GM18499 (cell line): Measurements from ENCODE around the gene GALNS.
A peak's percentile ranks its signal among the peaks of the same experiment; 100 is the strongest.
"Not testable (repeated sequence)": the region's sequence is repeated elsewhere in the genome, so short reads cannot be mapped to it uniquely, and the experiment has no call there.

Experiments
- ATAC-seq: cut with Tn5 transposase; IDR thresholded peaks from one replicate; pipeline ENCODE4 v1.9.1; 2021; ENCODE audit warnings: moderate number of reproducible peaks; ENCODE audit not compliant: insufficient read depth, unreplicated experiment

Gene GALNS

DNA sequence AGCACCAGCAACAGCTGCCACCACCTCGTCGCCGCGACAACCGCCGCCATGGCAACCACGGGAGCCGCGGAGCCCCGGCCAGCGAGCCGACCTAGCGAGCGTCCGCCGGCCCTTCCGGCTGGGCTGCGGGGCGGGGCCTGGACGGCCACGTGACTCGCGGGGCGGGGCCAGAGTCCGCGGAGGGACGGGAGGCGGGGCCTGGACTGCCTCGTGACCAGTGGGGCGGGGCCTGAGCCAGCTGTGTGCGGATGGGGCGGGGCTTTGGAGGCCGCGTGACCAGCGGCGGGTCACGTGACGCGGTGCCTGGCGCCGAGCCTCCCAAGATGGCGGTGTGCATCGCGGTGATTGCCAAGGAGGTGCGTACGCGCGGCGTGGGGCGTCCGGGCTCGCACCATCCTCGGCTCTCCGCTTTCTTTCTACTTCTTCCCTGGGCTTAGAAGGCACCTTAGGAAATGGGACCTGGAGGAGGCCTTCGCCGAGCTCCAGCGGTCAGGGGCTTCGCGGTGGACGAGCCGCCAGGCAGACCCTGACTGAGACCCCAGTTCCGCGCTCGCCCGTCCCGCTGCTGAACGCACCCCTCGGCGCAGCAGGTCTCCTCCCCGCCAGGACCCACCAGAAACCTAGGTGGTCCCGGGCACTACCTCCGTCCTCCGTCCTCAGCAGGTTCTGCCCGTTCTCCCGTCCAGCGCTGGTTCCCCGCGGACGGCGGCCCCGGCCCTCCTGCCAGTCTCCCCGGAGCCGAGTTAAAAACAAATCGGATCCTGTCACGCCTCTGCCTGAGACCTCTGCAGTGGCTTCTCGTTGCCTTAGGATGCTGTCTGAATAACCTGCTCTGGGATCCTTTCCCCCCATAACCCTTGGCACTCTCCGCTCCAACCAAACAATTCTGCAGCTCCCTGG is at the start of gene GALNS, which contains the start of gene TRAPPC2L:
Gene GALNS, minus strand, starts transcription at position 120 of the 900 bp plus-strand sequence. Its CDS starts 70 bp downstream, at position 50.
Gene TRAPPC2L, plus strand, starts transcription at position 300 of the 900 bp plus-strand sequence. Its CDS starts 24 bp downstream, at position 324.
- ATAC-seq = peak; percentile 60

DNA sequence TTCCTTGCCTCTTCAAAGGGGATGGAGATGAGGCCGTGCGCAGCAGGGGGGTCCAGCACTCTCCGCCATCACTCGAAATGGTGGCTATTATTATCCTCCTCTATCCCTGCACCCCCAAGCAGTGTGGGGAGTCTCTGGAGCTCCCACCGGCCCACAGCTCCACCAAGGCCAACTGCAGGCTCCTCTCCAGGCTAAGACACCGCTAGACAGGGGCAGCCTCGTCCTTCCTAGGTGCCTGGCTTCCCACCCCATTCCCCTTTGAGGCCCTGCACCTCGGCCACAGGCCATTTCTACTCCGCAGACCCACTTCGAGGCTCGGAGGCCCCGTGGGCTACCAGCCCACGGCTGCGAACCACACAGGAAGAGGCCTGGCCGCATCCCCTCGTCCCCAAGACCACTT is 49.3 kb upstream of the GALNS start:
- ATAC-seq = no peak

- no peak for ATAC-seq
Observed at GRCh38 chr16:88905563-88905962, 48.8 kb upstream of the GALNS start.

DNA sequence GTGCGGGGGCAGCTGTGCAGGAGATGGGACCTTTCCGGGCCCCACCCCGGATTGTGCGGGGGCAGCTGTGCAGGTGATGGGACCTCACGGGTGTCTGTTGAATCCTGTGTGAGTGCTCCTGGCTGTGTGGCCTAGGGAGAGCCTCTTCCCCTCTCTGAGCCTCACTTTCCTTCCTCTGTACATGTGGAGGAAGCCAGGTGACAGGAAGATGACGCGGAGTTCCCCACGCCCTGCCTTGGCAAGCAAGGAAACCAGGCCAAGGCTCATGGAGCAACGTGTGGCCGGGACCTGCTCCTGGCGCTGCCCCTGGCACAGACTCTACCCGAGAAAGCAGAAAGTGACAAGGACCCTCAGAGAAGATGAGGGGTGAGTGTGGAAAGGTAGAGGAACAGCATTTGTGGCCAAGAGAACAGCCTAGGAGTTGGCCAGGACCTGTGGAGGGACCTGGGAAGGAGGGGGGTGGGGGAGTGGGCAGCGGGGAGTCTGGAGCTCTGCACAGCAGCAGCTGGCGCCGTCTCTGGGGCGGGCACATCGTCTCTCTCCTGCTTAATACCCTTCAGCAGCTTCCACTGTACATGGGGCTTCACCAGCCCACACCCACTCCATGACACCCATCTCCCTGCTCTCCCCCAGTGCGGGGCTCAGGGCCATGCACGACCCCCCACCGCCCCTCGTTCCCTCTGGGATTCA is 48.1 kb upstream of the GALNS start:
- ATAC-seq = no peak

- no peak for ATAC-seq
Observed at GRCh38 chr16:88903267-88903666, 46.5 kb upstream of the GALNS start.

DNA sequence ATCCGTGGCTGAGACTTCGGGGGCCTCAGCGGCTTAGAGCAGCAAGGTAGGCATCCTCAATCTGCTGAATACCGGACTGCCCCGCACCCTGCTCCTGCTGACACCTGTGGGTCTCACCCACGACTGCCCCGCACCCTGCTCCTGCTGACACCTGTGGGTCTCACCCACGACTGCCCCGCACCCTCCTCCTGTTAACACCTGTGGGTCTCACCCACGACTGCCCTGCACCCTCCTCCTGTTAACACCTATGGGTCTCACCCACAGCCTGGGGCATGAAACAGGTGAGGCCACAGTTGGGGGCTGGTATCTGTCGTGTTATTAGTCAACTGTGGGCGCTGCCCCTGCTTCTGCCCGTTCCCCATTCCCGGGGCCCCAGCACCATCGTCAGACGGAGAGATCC is 46.0 kb upstream of the GALNS start:
- no peak for ATAC-seq

DNA sequence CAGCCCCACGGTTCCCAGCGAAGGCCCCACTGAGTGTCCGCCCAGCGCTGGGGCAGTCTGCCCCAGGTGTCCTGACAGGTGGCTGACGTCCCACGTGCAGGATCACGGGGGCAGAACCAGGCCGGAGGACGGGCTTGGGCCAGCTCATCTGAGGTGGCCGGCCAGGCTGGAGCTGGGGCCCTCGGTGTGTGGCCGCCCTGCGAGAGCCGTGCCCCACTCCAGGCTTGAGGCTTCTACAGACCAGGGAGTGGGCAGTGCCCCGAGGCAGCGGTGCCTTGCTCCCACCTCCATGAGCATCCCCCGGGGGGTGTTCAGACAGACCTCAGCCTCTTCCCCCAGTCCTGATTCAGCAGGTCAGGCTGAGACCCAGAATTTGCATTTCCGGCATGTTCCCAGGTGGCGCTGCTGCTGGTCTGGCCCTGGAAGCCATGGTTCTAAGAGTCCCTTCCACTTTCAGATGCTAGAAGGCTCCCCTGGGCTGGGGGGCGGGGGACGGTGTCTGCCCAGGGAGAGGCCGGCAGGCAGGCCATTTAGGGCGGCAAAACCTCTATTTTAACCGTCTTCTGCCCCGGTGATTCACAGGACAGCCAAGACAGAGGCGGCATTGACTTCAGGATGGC is 45.1 kb upstream of the GALNS start:
- no peak for ATAC-seq

DNA sequence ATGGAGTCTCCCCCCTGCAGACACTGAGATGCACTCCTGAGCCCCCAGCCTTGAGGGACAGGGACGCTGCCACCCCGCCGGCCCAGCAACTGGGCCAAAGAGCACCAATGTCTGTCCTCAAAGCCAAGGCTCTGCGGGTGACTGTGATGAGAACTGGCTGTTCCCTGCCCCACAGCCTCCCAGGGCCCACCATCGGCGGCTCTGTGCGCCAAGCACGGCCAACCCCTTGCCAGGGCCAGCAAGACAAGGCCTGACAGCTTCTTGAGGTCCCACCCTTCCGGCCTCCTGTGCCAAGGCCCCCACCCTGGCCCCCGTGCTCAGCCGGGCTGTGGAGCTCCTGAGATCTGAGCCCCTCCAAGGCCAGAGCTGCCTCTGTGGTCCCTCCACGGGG is 43.9 kb upstream of the GALNS start:
- ATAC-seq = no peak

- no peak for ATAC-seq
Observed at GRCh38 chr16:88899901-88900661, 43.3 kb upstream of the GALNS start.

- ATAC-seq = no peak
Observed at GRCh38 chr16:88897696-88898425, 41.1 kb upstream of the GALNS start.

- no peak for ATAC-seq
Observed at GRCh38 chr16:88896238-88897070, 39.7 kb upstream of the GALNS start.

GRCh38 chr16:88895335-88895734 is 38.6 kb upstream of the GALNS start:
- ATAC-seq = no peak

DNA sequence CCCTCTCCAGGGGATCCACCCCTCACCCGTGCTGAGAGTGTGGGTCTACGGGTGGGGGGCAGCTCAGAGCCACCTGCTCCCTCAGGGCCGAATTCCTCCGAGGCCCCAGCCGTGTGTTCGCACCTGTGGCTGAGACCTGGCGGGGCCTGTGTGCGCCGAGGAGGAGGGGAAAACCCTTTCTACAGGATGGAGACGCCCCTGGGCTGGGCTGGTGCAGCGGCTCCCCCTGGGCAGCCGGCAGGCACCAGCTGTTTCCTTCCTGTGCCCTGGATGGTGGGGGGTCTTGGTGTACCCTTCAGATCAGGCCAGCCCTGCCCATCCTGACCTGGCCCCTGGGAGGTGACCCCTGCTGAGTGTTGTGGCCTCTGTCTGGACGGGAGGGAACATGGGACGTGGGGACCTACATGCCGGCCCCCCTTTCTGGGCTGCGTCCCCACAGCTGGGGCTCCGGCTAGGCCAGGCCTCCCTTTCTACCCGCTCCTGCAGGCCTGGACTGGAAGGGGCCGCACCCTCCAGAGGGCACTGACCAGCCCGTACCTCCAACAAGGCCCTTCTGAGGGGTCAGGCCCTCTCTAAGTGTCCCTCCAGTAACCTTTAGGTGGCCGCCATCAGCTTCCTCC is 38.0 kb upstream of the GALNS start:
- ATAC-seq = no peak

- ATAC-seq = not testable (repeated sequence)
Observed at GRCh38 chr16:88894266-88894665, 37.5 kb upstream of the GALNS start.

- no peak for ATAC-seq
Observed at GRCh38 chr16:88893127-88893968, 36.6 kb upstream of the GALNS start.

- ATAC-seq = no peak
Observed at GRCh38 chr16:88892065-88892464, 35.3 kb upstream of the GALNS start.

GRCh38 chr16:88891083-88891482 is 34.3 kb upstream of the GALNS start:
- no peak for ATAC-seq
